HG03432 (cell line): ENCODE measurements around the gene GPD1.
A peak's percentile ranks its signal among the peaks of the same experiment; 100 is the strongest.

ENCODE experiments used
- ATAC-seq: cut with Tn5 transposase; IDR thresholded peaks from one replicate; pipeline ENCODE4 v1.9.1; 2021; ENCODE audit warnings: mild to moderate bottlenecking, moderate library complexity; ENCODE audit not compliant: unreplicated experiment

The GPD1 gene

GRCh38 chr12:50099302-50100008 is 4.4 kb upstream of the GPD1 start:
- no peak for ATAC-seq

- ATAC-seq, result no peak
Observed at GRCh38 chr12:50100561-50100960, 3.2 kb upstream of the GPD1 start.

GRCh38 chr12:50101663-50102062 is 2.1 kb upstream of the GPD1 start:
- no peak for ATAC-seq

GRCh38 chr12:50102131-50102531 is 1.7 kb upstream of the GPD1 start:
- ATAC-seq, result no peak

- ATAC-seq, result no peak
Observed at GRCh38 chr12:50102646-50103309, 1.0 kb upstream of the GPD1 start.

- no peak for ATAC-seq
Observed at GRCh38 chr12:50103351-50103750, 457 bp upstream of the GPD1 start.

GRCh38 chr12:50104417-50105366 is 884 bp downstream of the GPD1 start:
- ATAC-seq, result no peak

GRCh38 chr12:50105913-50106450 is 2.2 kb downstream of the GPD1 start:
- no peak for ATAC-seq

- no peak for ATAC-seq
Observed at GRCh38 chr12:50106907-50107306, 3.1 kb downstream of the GPD1 start.

- no peak for ATAC-seq
Observed at GRCh38 chr12:50107416-50108268, 3.8 kb downstream of the GPD1 start.

GRCh38 chr12:50109319-50109718 is 5.5 kb downstream of the GPD1 start:
- ATAC-seq, result no peak

GRCh38 chr12:50110127-50110761 is 6.4 kb downstream of the GPD1 start:
- no peak for ATAC-seq

GRCh38 chr12:50110762-50111351 is 7.0 kb downstream of the GPD1 start:
- ATAC-seq, result no peak

- peak; percentile 3 for ATAC-seq
Observed at GRCh38 chr12:50111395-50111692, 7.5 kb downstream of the GPD1 start.

- ATAC-seq, result peak; percentile 81
Observed at GRCh38 chr12:50111693-50112455, 8.1 kb downstream of the GPD1 start, which contains the start of gene COX14. TSS of gene COX14 (plus strand) at chr12:50112236. CDS start at chr12:50120044, 7,808 bp downstream.

- ATAC-seq, result peak; percentile 0
Observed at GRCh38 chr12:50112456-50113218, 8.8 kb downstream of the GPD1 start.

- ATAC-seq, result no peak
Observed at GRCh38 chr12:50117057-50117622, 13.3 kb downstream of the GPD1 start.

GRCh38 chr12:50119387-50119786 is 15.6 kb downstream of the GPD1 start:
- ATAC-seq, result no peak
